GM06990 (cell line): Measurements from ENCODE around the gene DOK6.

Source experiments
- DNase-seq: peaks from one replicate; pipeline ENCODE4 v3.0.0-alpha.2; 2011; ENCODE audit not compliant: insufficient read length; ENCODE audit errors: extremely low read depth
- H3K27me3 ChIP-seq: replicated peaks from 2 replicates; pipeline ENCODE4 v1.6.0; 2011; ENCODE audit warnings: low read length; ENCODE audit not compliant: control insufficient read depth, insufficient read depth
- H3K36me3 ChIP-seq: 2 replicates; pipeline ENCODE4 v1.5.1; 2011; ENCODE audit warnings: low read length; ENCODE audit not compliant: control insufficient read depth, insufficient read depth
- H3K4me3 ChIP-seq: replicated peaks from 2 replicates; pipeline ENCODE4 v1.5.1; 2011; ENCODE audit warnings: low read depth, mild to moderate bottlenecking, control low read depth, low read length
- TF ChIP-seq, protein P1 (sequence below): IDR thresholded peaks from 2 replicates; pipeline ENCODE4 v1.5.1; 2011; ENCODE audit warnings: low read length, control low read depth, mild to moderate bottlenecking, inconsistent platforms; ENCODE audit not compliant: insufficient read depth, poor library complexity, severe bottlenecking

DOK6 gene

DNA sequence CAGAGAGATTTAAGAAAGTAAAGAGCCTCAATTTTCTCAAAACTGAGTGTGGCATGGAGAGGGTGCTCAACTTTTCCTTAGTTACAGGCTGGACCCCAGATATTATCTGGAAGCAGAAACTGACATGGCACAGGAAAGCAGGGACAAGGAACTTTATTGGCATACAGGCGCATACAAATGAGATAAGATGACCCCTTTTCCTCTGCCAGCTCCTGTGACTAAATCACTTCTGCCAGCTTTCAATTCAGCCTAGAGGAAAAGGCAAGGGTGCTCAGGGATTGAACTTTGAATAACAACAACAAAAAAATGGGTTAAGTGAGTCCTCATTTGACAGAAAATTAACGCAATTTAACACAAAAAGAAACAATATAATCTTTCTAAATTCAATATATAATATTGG lies 284.1 kb downstream of the DOK6 start:
- Histone ChIP-seq H3K4me3 (no peak overlapping the region), H3K36me3 (no peaks in the 10 kb centered on the region), H3K27me3 (no peaks in the 10 kb centered on the region)
- TF ChIP-seq, protein P1, sequence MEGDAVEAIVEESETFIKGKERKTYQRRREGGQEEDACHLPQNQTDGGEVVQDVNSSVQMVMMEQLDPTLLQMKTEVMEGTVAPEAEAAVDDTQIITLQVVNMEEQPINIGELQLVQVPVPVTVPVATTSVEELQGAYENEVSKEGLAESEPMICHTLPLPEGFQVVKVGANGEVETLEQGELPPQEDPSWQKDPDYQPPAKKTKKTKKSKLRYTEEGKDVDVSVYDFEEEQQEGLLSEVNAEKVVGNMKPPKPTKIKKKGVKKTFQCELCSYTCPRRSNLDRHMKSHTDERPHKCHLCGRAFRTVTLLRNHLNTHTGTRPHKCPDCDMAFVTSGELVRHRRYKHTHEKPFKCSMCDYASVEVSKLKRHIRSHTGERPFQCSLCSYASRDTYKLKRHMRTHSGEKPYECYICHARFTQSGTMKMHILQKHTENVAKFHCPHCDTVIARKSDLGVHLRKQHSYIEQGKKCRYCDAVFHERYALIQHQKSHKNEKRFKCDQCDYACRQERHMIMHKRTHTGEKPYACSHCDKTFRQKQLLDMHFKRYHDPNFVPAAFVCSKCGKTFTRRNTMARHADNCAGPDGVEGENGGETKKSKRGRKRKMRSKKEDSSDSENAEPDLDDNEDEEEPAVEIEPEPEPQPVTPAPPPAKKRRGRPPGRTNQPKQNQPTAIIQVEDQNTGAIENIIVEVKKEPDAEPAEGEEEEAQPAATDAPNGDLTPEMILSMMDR, result no peak
- DNase-seq, result no peak

DNA sequence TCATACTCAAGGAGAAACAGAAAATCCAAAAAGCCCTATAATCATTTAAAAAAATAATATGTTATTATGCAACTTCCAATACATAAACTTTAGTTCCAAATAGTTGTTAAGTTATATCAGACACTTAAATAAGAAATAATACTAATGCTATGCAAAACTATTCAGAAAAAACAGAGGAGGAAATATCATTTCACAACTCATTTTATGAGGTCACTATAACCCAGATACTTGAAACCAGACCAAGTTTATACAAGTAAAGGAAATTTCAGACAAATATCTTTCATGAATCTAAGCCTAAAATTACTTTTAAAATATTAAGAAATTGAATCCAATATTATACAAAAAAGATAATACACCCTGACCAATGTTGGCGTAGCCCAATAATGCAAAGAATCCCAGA lies 286.2 kb downstream of the DOK6 start:
- H3K4me3 ChIP-seq, result no peak overlapping the region
- no peaks in the 10 kb centered on the region for H3K36me3 ChIP-seq
- no peaks in the 10 kb centered on the region for H3K27me3 ChIP-seq
- TF ChIP-seq, protein P1, result no peak
- no peak for DNase-seq

DNA sequence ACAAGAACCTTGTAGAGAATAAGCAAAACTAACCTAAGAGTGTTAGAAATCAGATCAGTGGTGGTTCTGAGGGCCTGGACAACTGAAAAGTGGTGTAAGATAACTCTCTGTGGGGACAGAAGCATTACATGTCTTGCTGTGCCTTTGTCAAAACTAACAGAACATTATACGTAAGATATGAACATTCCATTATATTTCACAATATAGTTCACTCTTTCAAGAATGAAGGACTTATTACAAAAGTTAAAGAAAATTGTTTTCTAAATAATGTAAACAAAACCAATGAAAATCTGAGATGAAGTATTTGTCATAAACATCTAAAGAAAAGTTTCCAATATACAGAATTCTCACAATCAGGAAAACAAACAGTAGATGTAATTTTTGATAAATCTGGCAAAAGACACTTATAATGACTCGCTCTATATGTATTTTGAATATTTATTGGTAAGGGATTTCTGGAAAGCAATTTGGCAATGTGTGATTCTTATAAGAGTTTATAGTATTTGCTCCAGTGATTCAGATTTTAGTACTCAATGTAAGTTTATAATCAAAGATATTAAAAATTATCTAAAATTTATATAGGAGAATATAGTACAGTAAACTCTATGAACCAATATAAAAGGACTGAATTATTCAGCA lies 288.6 kb downstream of the DOK6 start:
- Histone ChIP-seq H3K36me3 (no peaks in the 10 kb centered on the region), H3K4me3 (no peak overlapping the region), H3K27me3 (no peaks in the 10 kb centered on the region)
- no peak for DNase-seq
- TF ChIP-seq, protein P1, result no peak

DNA sequence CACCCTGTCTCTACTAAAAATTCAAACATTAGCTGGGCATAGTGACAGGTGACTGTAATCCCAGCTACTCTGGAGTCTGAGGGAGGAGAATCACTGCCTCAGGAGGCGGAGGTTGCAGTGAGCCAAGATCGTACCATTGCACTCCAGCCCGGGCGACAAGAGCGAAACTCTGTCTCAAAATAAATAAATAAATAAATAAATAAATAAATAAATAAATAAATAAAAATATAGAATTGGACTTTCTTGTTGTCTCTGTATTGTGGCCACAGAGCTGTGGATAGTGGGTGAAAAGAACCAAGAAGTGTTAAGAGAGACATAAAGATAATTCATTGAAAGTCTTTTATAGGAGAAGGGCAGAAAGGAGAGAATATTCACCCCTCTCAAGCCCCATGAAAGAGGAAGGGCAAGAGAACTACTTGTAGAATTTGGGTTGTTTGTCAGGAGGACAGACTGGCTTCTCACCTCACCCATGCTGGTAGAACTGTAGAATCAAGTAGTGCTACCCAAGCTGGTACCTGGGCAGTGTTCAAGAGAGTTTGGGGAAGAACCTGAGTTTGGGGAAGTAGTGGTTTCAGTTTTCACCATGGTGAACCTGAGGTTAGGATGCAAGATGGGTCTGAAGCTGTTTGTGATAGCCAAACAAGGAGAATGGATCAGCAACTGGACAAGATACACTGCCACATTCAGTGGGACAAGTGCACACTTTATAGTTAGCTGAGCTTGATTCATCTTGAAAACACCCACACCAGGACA lies 290.5 kb downstream of the DOK6 start:
- no peak overlapping the region for H3K4me3 ChIP-seq
- H3K36me3 ChIP-seq, result no peaks in the 10 kb centered on the region
- DNase-seq, result no peak
- no peaks in the 10 kb centered on the region for H3K27me3 ChIP-seq
- TF ChIP-seq, protein P1, result no peak

DNA sequence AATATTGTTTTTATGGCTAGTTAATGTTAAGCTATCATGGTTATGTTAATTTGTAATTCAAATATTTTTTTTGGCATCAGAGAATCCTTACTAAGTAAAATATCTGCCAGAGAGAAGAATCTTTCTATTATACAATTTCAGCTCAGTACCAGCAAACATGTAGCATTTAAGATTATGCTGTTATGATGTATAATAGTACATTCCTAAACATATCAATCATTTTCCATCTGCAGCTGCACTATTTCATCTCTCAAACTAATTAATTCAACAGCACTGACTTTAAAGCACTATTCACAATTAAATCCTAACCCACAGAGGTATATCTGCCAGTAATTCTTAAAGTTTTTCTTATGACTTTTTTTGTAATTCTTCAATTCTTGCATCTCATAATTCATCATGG lies 296.4 kb downstream of the DOK6 start:
- H3K4me3 ChIP-seq, result no peak overlapping the region
- TF ChIP-seq, protein P1, result no peak
- no peaks in the 10 kb centered on the region for H3K36me3 ChIP-seq
- DNase-seq, result no peak
- no peaks in the 10 kb centered on the region for H3K27me3 ChIP-seq
